Measurements from ENCODE around the gene TELO2.

DNA sequence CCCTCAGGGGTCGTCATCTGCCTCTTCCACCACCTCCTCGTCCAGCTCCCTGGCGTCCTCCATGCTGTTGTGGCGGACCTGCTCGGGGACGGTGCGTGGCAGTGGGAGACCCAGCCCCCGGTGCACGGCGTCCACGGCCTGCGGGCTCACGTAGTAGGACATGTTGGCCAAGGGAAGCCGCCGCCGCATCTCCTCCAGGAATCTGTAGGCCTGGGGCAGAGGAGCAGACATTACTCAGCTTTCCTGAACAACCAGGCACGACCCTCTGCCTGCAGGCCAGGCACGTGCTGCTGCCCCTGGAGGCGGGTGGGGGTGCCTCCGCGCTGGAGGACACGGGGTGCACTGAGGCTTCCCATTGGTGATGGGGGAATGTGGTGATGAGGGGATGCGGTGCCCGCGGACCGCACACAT is 17.8 kb downstream of the TELO2 start:
- TF ChIP-seq FOXM1 (IDR thresholded peaks at IDR 0.05; ENCODE audit: borderline replicate concordance) (no peak), LEF1 (IDR thresholded peaks at IDR 0.05; ENCODE audit: borderline replicate concordance) (no peak), FOXK2 (IDR thresholded peaks at IDR 0.05) (no peak), NFRKB (IDR thresholded peaks at IDR 0.05) (no peak), SP1 (IDR thresholded peaks at IDR 0.05) (no peak), BHLHE40 (IDR thresholded peaks at IDR 0.05; ENCODE audit: borderline replicate concordance) (no peak), PKNOX1 (IDR thresholded peaks at IDR 0.05) (no peak), FOXA1 (IDR thresholded peaks at IDR 0.05) (no peak)
